Astrocyte of the cerebellum (primary cell): ENCODE results near the gene CCDC182.

Experiments
- DNase-seq: peaks from one replicate; pipeline ENCODE4 v3.0.0-alpha.2; 2011; ENCODE audit warnings: low read depth
- H3K4me3 ChIP-seq: 2 replicates; pipeline ENCODE4 v1.5.1; 2011; ENCODE audit warnings: mild to moderate bottlenecking, low read depth, low read length, moderate library complexity
- in situ Hi-C: cut with HindIII; loops from 2 replicates; pipeline ENCODE4 v1.10.0; 2017; ENCODE audit warnings: low sequenced_read_pairs
- TF ChIP-seq, protein P1 (sequence below): IDR thresholded peaks from 2 replicates; pipeline ENCODE4 v1.5.1; 2012; ENCODE audit warnings: low read length, low read depth, moderate library complexity, mild to moderate bottlenecking; ENCODE audit errors: missing control alignments

CCDC182 gene

DNA sequence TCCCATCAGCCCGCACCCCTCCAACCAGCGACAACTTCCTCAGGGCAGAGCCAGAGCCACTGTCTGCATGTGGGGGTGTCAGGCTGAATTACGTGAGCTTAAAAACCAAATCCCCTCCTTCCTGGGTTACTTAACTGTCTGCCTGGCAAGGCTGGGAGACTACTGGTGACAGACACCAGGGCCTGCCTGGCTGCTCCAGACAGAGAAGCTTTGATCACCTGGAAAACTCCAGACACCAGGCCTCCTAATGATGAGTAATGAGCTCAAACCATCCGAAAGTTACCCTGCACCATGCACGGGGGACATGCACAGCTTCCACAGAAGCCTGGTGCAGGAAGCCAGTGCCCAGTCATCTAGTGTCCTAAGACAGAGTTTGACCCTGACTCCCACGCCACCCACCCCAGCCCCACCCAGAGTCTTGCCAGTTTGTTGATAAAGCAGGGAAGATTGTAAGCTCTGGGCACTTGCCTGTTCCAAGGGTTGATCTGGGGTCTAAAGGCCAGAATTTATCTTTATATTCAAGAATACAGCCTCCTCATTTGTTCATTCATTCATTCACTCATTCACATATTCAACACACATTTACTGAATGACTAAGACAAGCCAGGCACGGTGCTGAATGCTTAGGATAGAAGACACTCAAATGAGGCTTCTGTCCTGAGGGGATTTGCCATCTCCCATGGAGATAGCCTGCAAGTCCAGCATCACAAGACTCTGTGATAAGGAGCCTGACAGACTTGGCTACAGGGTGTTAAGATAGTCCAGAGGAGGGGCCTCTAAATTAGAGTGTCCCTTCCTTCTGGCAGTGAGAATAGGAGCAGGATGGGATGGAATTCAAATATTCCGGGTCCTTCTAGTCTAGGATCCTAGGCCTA is 7.2 kb upstream of the CCDC182 start:
- no peak for DNase-seq
- no peak overlapping the region for H3K4me3 ChIP-seq
- in situ Hi-C loops = no loop called here
- TF ChIP-seq, protein P1, sequence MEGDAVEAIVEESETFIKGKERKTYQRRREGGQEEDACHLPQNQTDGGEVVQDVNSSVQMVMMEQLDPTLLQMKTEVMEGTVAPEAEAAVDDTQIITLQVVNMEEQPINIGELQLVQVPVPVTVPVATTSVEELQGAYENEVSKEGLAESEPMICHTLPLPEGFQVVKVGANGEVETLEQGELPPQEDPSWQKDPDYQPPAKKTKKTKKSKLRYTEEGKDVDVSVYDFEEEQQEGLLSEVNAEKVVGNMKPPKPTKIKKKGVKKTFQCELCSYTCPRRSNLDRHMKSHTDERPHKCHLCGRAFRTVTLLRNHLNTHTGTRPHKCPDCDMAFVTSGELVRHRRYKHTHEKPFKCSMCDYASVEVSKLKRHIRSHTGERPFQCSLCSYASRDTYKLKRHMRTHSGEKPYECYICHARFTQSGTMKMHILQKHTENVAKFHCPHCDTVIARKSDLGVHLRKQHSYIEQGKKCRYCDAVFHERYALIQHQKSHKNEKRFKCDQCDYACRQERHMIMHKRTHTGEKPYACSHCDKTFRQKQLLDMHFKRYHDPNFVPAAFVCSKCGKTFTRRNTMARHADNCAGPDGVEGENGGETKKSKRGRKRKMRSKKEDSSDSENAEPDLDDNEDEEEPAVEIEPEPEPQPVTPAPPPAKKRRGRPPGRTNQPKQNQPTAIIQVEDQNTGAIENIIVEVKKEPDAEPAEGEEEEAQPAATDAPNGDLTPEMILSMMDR = no peak

- DNase-seq = no peak
- H3K4me3 ChIP-seq = no peak overlapping the region
- in situ Hi-C loops = no loop called here
- TF ChIP-seq, protein P1 = no peak
Measured at GRCh38 chr17:57751348-57751971, 6.4 kb upstream of the CCDC182 start.

DNA sequence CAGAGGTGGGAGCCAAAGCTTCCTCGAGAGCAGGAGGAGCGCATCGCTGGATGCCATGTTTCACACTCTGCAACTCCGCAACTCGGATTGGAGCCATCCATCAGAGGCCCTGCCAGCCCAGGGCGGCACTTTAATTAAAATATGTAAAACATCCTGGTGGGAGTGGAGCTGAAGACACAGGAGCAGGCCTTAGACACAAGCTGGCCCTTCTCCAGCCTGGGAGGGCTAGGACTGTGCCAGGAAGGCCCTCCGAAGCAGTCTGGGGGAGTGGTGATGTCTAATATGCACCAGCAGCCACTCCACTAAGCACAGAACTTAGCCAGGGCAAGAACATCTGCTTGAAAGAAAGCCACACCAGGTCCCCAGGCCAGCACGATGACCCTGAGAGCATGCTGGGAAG is 5.8 kb upstream of the CCDC182 start:
- in situ Hi-C loops = no loop called here
- H3K4me3 ChIP-seq = no peak overlapping the region
- TF ChIP-seq, protein P1 = no peak
- no peak for DNase-seq

DNA sequence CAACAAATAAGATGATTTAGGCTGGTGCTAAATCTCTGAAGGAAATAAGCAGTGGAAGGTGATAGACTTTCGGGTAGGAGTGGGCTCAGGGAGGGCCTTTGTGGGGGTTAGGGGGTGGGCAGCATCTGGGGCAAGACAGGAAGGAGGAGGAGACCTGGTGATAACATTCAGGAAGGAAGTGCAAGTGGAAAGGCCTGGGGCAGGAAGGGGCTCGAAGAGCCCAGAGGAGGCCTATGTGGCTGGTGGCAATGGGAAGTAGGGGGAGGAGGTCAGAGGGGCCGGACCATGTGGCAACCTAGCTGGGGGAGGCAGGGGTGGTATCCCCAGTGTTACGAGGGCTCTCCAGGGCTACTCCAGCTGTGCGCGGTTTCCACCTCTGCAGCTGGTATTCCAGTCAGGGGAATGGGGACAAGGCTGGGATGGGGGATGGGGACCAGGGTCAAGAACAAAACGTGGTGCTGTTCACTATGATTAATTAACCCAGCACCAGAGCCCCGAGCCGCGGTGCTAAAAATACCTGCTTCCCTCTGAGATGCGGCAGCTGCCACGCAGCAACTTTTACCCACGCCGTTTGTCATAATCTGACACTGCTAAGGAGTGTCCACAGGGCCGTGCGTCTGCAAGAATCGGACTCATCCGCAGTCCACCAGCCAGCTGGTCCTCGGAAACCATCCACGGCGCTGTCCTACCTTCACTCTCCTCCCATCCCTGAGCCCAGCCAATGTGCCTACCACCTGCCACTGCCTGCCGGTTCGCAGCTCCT is 5.2 kb upstream of the CCDC182 start:
- TF ChIP-seq, protein P1 = no peak
- no peak overlapping the region for H3K4me3 ChIP-seq
- no peak for DNase-seq
- in situ Hi-C loops = no loop called here

DNA sequence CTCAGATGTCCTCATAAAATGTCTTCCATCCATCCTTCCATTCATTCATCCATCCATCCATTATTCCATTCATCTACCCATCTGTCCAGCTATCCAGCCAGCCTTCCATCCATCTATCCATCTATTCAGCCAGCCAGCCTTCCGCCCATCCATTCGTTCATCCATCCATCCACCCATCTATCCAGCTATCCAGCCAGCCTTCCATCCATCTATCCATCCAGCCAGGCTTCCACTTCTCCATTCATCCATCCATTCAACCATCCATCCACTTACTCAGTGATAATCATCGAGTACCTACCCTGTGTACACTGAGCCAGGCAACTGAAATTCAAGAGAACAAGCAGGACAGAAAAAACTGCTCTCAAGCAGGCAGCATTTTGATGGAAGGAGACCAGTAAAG is 4.6 kb upstream of the CCDC182 start:
- no peak overlapping the region for H3K4me3 ChIP-seq
- in situ Hi-C loops = no loop called here
- TF ChIP-seq, protein P1 = no peak
- DNase-seq = no peak

DNA sequence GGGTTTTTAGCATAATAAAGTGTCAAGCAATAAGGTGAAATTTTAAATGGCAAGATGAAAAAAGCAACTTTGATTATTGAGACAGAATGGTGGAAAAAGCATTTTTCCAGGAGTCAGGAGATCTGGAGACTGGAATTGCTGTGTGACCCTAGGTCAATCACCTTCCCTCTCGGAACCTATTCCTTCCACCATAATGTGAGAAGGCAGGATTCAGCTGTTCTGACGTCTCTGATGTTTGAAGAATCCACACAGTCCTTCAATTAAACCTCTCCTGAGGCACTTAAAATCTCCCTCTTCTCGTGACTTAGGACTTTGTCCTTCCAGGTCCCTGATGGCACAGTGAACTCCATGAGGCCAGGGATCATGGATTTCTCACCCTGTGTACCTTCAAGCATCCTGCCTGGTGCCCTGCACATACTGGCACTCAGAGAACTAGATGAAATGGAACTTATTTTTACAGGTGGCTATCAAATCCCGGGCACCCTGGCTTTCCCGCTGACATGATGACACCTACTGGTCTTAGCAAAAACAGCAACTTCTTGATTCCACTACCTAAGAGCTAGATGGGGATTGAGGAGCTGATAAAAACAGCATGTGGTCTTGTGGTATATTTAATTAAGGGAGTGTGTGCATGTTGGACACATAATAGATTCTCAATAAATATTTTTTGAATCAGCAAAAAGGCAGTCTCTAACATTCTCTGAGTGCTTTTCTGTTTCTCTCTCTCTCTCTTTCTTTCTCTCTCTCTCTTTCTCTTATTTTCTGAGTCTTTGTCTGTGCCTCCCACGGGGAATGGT is 2.3 kb upstream of the CCDC182 start:
- in situ Hi-C loops = no loop called here
- peak; percentile 59 for DNase-seq
- H3K4me3 ChIP-seq = no peak overlapping the region
- TF ChIP-seq, protein P1 = peak; percentile 89
